Liver (tissue), 9 donors: Measurements from ENCODE around the gene SLC7A4. TPM values are rescaled to one million over a fixed set of nuclear protein-coding genes. Genes with fewer than 3 reads are reported as not detected.

ENCODE experiments used
- DNase-seq: peaks from one replicate; pipeline ENCODE4 v3.0.0-alpha.2; 2017; ENCODE audit warnings: low spot score
- H3K27ac ChIP-seq, 2 donors: one replicate each; pipeline ENCODE4 v1.7.0; 2013; ENCODE audit warnings: inconsistent platforms in 2 of 2, low read length in 2 of 2, control low read depth in 1 of 2, low read depth in 1 of 2, mild to moderate bottlenecking in 1 of 2
- H3K27me3 ChIP-seq, 4 donors: one replicate each; pipeline versions ENCODE4 v1.6.1 to v1.7.0; 2013; ENCODE audit warnings: low read length in 3 of 4, inconsistent platforms in 1 of 4, mild to moderate bottlenecking in 1 of 4, moderate library complexity in 1 of 4; ENCODE audit not compliant: control insufficient read depth in 4 of 4, insufficient read depth in 4 of 4
- H3K36me3 ChIP-seq, 4 donors: one replicate each; pipeline versions ENCODE4 v1.6.1 to v1.7.0; 2013; ENCODE audit warnings: low read length in 3 of 4, mild to moderate bottlenecking in 3 of 4, low read depth in 1 of 4, moderate library complexity in 1 of 4; ENCODE audit not compliant: control insufficient read depth in 4 of 4, insufficient read depth in 3 of 4
- H3K4me1 ChIP-seq, 4 donors: one replicate each; pipeline versions ENCODE4 v1.6.1 to v1.7.0; 2013; ENCODE audit warnings: low read length in 3 of 4, mild to moderate bottlenecking in 3 of 4, moderate library complexity in 1 of 4; ENCODE audit not compliant: control insufficient read depth in 4 of 4, insufficient read depth in 4 of 4
- H3K4me3 ChIP-seq, 3 donors: one replicate each; pipeline versions ENCODE4 v1.6.1 to v1.7.0; 2013; ENCODE audit warnings: low read length in 3 of 3, control low read depth in 1 of 3, low read depth in 1 of 3, mild to moderate bottlenecking in 1 of 3
- H3K9ac ChIP-seq, 2 donors: one replicate each; pipeline ENCODE4 v1.7.0; 2013; ENCODE audit warnings: low read length in 2 of 2, mild to moderate bottlenecking in 2 of 2, moderate library complexity in 2 of 2, control low read depth in 1 of 2, low read depth in 1 of 2
- H3K9me3 ChIP-seq, 4 donors: one replicate each; pipeline versions ENCODE4 v1.6.1 to v1.7.0; 2013; ENCODE audit warnings: low read length in 3 of 4; ENCODE audit not compliant: control insufficient read depth in 4 of 4
- EGR1 ChIP-seq, 2 donors: IDR thresholded peaks; 2 replicates each; pipeline ENCODE4 v1.6.1; 2016 to 2018; ENCODE audit warnings: antibody characterized with exemption in 2 of 2, low read depth in 2 of 2
- FOXA1 ChIP-seq: IDR thresholded peaks from 2 replicates; pipeline ENCODE4 v1.6.1; 2016; ENCODE audit warnings: antibody characterized with exemption
- FOXA2 ChIP-seq: IDR thresholded peaks from 2 replicates; pipeline ENCODE4 v1.6.1; 2016; ENCODE audit warnings: antibody characterized with exemption
- GABPA ChIP-seq, 2 donors: IDR thresholded peaks in 1 of 2; conservative IDR thresholded peaks in 1 of 2; 2 replicates each; pipeline ENCODE4 v1.6.1; 2016; ENCODE audit warnings: antibody characterized with exemption in 2 of 2, mild to moderate bottlenecking in 1 of 2, moderate library complexity in 1 of 2
- HNF4A ChIP-seq, 2 donors: conservative IDR thresholded peaks; 2 replicates each; pipeline ENCODE4 v1.6.1; 2016; ENCODE audit warnings: antibody characterized with exemption in 2 of 2, mild to moderate bottlenecking in 2 of 2
- JUND ChIP-seq, 2 donors: IDR thresholded peaks; 2 replicates each; pipeline ENCODE4 v1.6.1; 2016; ENCODE audit warnings: antibody characterized with exemption in 2 of 2
- RAD21 ChIP-seq, 2 donors: IDR thresholded peaks; 2 replicates each; pipeline ENCODE4 v1.6.1; 2016; ENCODE audit warnings: antibody characterized with exemption in 2 of 2, mild to moderate bottlenecking in 2 of 2
- SP1 ChIP-seq: IDR thresholded peaks from 2 replicates; pipeline ENCODE4 v1.6.1; 2018; ENCODE audit warnings: antibody characterized with exemption, mild to moderate bottlenecking
- TAF1 ChIP-seq: conservative IDR thresholded peaks from 2 replicates; pipeline ENCODE4 v1.6.1; 2016; ENCODE audit warnings: antibody characterized with exemption, mild to moderate bottlenecking
- YY1 ChIP-seq: IDR thresholded peaks from 2 replicates; pipeline ENCODE4 v1.6.1; 2016; ENCODE audit warnings: antibody characterized with exemption, mild to moderate bottlenecking
- WGBS: extraction: QIAGEN DNeasy Blood & Tissue Kit; methylation state at CpG from one replicate; pipeline ENCODE4 v1.1.7; 2013; 5-methylcytosine and 5-hydroxymethylcytosine counted together
- polyA plus RNA-seq, 2 donors: library from polyadenylated mRNA; stranded (reverse) in 1 of 2; unstranded in 1 of 2; fragments of 200-250 nt in 1 of 2; fragments of >200 nt in 1 of 2; fragmentation: Nextera tagmentation in 1 of 2; extraction: Ambion mirVana in 1 of 2; gene quantifications; one replicate each; pipeline versions ENCODE4 v1.2.1 to v1.2.3, GENCODE V29; 2013 to 2015
- total RNA-seq, 2 donors: library from RNA; depleted of rRNA; stranded (reverse); fragments of >200 nt; gene quantifications; one replicate each; pipeline ENCODE4 v1.2.3, GENCODE V29; 2014
- TF ChIP-seq, protein P1 (sequence below): IDR thresholded peaks from 2 replicates; pipeline ENCODE4 v1.6.1; 2016; ENCODE audit warnings: antibody characterized with exemption, mild to moderate bottlenecking
- TF ChIP-seq, protein P2 (sequence below): IDR thresholded peaks from 2 replicates; pipeline ENCODE4 v1.6.1; 2016; ENCODE audit warnings: antibody characterized with exemption
- TF ChIP-seq, protein P3 (sequence below): IDR thresholded peaks from 2 replicates; pipeline ENCODE4 v1.6.1; 2016; ENCODE audit warnings: antibody characterized with exemption
- TF ChIP-seq, protein P4 (sequence below): fragments of 150-350 bp; IDR thresholded peaks from 2 replicates; pipeline ENCODE4 v1.5.1; 2017; ENCODE audit warnings: improper control_type of control experiment, low read depth, low read length; ENCODE audit not compliant: missing input control
- donor health status: healthy.
- donor health status: healthy.
- donor health status: healthy.
- donor health status: healthy.
- donor health status: healthy.

The SLC7A4 gene
- total and polyA plus RNA-seq, 4 donors, result 0.11 to 0.67 (median 0.33) TPM

DNA sequence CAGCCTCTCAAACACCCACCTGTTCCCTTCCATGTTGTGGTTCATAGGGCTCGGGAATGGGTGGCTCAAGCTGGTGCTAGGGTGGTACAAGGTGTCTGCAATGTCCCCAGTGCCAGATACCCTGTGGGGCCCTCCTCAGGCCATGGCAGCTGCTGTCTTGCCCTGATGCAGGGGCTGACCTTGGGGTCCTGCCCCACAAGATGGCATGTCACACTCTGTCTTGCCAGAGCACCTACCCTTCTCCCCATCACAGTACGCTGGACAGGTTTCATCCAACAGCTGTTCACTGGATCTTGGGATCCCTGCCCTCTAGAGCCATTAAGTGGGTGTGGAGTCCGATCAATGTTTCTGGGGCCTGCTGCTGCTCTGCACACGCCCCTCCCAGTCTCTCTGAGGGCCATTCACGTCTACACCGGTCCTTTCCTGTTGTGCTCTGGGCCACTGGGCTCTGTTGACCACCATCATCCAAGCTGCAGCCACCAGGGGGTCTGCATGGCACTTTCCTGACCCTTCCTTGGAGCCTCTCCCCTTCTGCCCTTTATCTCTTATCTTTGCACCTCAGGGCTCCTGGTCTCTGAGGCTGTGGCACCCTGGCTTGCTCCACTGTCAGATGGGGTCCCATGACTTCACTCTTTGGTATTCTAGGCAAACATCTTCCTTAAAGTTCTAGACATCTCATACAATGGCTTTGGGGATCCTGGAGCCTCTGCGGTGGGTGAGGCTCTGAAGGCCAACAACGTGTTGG is 20.5 kb upstream of the SLC7A4 start:
- WGBS, result 79% methylated on average over 8 of the region's 8 CpGs

DNA sequence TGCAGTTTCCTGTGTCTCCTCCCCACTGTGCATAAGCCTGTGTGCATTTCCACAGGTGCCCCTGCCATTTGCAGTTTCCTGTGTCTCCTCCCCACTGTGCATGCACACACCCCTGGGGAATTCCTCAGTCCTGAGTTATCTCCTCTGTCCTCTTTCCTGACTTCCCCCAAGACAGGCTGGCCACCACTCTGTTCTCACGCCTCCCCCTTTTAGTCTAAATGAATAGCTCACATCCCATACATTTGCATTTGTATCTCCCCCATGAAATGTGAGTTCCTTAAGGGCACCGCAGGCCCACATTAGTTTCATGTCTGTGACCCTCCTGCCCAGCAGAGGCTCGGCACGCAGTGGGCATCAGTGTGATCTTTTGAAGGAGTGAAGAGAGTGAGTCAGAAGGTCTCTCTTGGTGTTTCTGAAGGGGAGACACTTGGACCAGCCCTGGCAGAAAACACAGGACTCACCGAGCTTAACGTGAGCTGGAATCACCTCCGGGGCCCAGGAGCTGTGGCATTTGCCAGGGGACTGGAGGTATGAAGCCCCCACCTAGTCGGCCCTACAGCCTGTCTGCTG is 19.6 kb upstream of the SLC7A4 start:
- no peak for DNase-seq
- TF ChIP-seq, protein P1, sequence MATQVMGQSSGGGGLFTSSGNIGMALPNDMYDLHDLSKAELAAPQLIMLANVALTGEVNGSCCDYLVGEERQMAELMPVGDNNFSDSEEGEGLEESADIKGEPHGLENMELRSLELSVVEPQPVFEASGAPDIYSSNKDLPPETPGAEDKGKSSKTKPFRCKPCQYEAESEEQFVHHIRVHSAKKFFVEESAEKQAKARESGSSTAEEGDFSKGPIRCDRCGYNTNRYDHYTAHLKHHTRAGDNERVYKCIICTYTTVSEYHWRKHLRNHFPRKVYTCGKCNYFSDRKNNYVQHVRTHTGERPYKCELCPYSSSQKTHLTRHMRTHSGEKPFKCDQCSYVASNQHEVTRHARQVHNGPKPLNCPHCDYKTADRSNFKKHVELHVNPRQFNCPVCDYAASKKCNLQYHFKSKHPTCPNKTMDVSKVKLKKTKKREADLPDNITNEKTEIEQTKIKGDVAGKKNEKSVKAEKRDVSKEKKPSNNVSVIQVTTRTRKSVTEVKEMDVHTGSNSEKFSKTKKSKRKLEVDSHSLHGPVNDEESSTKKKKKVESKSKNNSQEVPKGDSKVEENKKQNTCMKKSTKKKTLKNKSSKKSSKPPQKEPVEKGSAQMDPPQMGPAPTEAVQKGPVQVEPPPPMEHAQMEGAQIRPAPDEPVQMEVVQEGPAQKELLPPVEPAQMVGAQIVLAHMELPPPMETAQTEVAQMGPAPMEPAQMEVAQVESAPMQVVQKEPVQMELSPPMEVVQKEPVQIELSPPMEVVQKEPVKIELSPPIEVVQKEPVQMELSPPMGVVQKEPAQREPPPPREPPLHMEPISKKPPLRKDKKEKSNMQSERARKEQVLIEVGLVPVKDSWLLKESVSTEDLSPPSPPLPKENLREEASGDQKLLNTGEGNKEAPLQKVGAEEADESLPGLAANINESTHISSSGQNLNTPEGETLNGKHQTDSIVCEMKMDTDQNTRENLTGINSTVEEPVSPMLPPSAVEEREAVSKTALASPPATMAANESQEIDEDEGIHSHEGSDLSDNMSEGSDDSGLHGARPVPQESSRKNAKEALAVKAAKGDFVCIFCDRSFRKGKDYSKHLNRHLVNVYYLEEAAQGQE, result no peak
- TF ChIP-seq, protein P2, sequence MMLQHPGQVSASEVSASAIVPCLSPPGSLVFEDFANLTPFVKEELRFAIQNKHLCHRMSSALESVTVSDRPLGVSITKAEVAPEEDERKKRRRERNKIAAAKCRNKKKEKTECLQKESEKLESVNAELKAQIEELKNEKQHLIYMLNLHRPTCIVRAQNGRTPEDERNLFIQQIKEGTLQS, result no peak
- TF ChIP-seq HNF4A (conservative IDR thresholded peaks at IDR 0.05) (no peak), FOXA1 (no peak), FOXA2 (no peak), SP1 (no peak), YY1 (no peak), RAD21 (IDR thresholded peaks at IDR 0.05) (no peak), GABPA (IDR thresholded peaks at IDR 0.05 in 1 of 2, conservative IDR thresholded peaks at IDR 0.05 in 1 of 2) (no peak), EGR1 (IDR thresholded peaks at IDR 0.05; ENCODE audit: low read depth in 2 of 2) (no peak)
- TF ChIP-seq, protein P3, sequence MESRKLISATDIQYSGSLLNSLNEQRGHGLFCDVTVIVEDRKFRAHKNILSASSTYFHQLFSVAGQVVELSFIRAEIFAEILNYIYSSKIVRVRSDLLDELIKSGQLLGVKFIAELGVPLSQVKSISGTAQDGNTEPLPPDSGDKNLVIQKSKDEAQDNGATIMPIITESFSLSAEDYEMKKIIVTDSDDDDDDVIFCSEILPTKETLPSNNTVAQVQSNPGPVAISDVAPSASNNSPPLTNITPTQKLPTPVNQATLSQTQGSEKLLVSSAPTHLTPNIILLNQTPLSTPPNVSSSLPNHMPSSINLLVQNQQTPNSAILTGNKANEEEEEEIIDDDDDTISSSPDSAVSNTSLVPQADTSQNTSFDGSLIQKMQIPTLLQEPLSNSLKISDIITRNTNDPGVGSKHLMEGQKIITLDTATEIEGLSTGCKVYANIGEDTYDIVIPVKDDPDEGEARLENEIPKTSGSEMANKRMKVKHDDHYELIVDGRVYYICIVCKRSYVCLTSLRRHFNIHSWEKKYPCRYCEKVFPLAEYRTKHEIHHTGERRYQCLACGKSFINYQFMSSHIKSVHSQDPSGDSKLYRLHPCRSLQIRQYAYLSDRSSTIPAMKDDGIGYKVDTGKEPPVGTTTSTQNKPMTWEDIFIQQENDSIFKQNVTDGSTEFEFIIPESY, result no peak
- TF ChIP-seq, protein P4, sequence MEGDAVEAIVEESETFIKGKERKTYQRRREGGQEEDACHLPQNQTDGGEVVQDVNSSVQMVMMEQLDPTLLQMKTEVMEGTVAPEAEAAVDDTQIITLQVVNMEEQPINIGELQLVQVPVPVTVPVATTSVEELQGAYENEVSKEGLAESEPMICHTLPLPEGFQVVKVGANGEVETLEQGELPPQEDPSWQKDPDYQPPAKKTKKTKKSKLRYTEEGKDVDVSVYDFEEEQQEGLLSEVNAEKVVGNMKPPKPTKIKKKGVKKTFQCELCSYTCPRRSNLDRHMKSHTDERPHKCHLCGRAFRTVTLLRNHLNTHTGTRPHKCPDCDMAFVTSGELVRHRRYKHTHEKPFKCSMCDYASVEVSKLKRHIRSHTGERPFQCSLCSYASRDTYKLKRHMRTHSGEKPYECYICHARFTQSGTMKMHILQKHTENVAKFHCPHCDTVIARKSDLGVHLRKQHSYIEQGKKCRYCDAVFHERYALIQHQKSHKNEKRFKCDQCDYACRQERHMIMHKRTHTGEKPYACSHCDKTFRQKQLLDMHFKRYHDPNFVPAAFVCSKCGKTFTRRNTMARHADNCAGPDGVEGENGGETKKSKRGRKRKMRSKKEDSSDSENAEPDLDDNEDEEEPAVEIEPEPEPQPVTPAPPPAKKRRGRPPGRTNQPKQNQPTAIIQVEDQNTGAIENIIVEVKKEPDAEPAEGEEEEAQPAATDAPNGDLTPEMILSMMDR, result no peak
- H3K27me3 ChIP-seq, result no peaks in the 10 kb centered on the region
- no peaks in the 10 kb centered on the region for H3K9me3 ChIP-seq
- no peak overlapping the region for H3K4me3 ChIP-seq
- no peak overlapping the region for H3K27ac ChIP-seq
- no peak overlapping the region for H3K9ac ChIP-seq
- no peaks in the 10 kb centered on the region for H3K4me1 ChIP-seq
- WGBS, result 71% methylated on average over 8 of the region's 8 CpGs
- no peaks in the 10 kb centered on the region for H3K36me3 ChIP-seq

More for the DNA sequence above, 20.5 kb upstream of the SLC7A4 start:
- Histone ChIP-seq H3K27ac (no peak overlapping the region), H3K9ac (no peak overlapping the region), H3K27me3 (no peaks in the 10 kb centered on the region), H3K9me3 (no peaks in the 10 kb centered on the region), H3K4me1 (no peaks in the 10 kb centered on the region), H3K36me3 (no peaks in the 10 kb centered on the region), H3K4me3 (no peak overlapping the region)
- TF ChIP-seq TAF1 (no peak), YY1 (no peak), JUND (IDR thresholded peaks at IDR 0.05) (no peak)
- DNase-seq, result no peak
